Testis (tissue), 3 donors: Measurements from ENCODE around the gene FHL3. TPM values are rescaled to one million over a fixed set of nuclear protein-coding genes. Genes with fewer than 3 reads are reported as not detected.
"Not testable (repeated sequence)": the region's sequence is repeated elsewhere in the genome, so short reads cannot be mapped to it uniquely, and the experiment has no call there.

ENCODE experiments used
- DNase-seq: peaks from one replicate; pipeline ENCODE4 v3.0.0-alpha.2; 2019
- H3K27ac ChIP-seq, 2 donors: fragments of 200-600 bp; sonication (generic); one replicate each; pipeline ENCODE4 v1.5.1; 2019
- H3K27me3 ChIP-seq: fragments of 200-600 bp; sonication (generic); one replicate; pipeline ENCODE4 v1.5.1; 2019
- H3K36me3 ChIP-seq: fragments of 200-600 bp; sonication (generic); one replicate; pipeline ENCODE4 v1.5.1; 2017; ENCODE audit warnings: low read depth; ENCODE audit errors: missing control alignments
- H3K4me1 ChIP-seq: fragments of 200-600 bp; sonication (generic); one replicate; pipeline ENCODE4 v1.5.1; 2019
- H3K4me3 ChIP-seq, 2 donors: fragments of 200-600 bp; sonication (generic); one replicate each; pipeline ENCODE4 v1.5.1; 2017 to 2019
- H3K9me3 ChIP-seq: fragments of 200-600 bp; sonication (generic); one replicate; pipeline ENCODE4 v1.5.1; 2017
- POLR2A ChIP-seq: fragments of 450-650 bp; IDR thresholded peaks from one replicate; pipeline ENCODE4 v1.6.1; 2017; ENCODE audit warnings: antibody characterized with exemption, mild to moderate bottlenecking, moderate library complexity
- WGBS, 2 donors: methylation state at CpG; one replicate each; pipeline ENCODE4 v1.1.5; 2018; 5-methylcytosine and 5-hydroxymethylcytosine counted together
- intact Hi-C: fragments of 100-400 bp; cut with DNase I; formaldehyde crosslinking; loops from one replicate; pipeline ENCODE4 v1.15.1; 2023; ENCODE audit warnings: low total_unique reads
- polyA plus RNA-seq: library from polyadenylated mRNA; stranded (reverse); fragments of 350-450 nt; fragmentation: Illumina TruSeq; extraction: RNeasy Lipid Tissue Mini Kit (QIAGEN cat#74804); gene quantifications from one replicate; pipeline ENCODE4 v1.2.3, GENCODE V29; 2014; ENCODE audit warnings: low read depth, low replicate concordance; ENCODE audit not compliant: insufficient read depth
- total RNA-seq, 2 donors: library from RNA; depleted of rRNA; stranded (reverse); fragments of >200 nt; gene quantifications; one replicate each; pipeline ENCODE4 v1.2.3, GENCODE V29; 2016
- TF ChIP-seq, protein P1 (sequence below), 3 experiments: fragments of 450-650 bp in 2 of 3; fragments of 200-600 bp in 1 of 3; sonication (generic) in 1 of 3; IDR thresholded peaks; one replicate each; pipeline ENCODE4 v1.5.1; 2016 to 2019; ENCODE audit warnings: antibody characterized with exemption in 3 of 3, mild to moderate bottlenecking in 2 of 3, moderate library complexity in 1 of 3

Gene FHL3
- total and polyA plus RNA-seq, 3 donors from 2014 or later, result 20.7 to 28.7 (median 21.3) TPM

DNA sequence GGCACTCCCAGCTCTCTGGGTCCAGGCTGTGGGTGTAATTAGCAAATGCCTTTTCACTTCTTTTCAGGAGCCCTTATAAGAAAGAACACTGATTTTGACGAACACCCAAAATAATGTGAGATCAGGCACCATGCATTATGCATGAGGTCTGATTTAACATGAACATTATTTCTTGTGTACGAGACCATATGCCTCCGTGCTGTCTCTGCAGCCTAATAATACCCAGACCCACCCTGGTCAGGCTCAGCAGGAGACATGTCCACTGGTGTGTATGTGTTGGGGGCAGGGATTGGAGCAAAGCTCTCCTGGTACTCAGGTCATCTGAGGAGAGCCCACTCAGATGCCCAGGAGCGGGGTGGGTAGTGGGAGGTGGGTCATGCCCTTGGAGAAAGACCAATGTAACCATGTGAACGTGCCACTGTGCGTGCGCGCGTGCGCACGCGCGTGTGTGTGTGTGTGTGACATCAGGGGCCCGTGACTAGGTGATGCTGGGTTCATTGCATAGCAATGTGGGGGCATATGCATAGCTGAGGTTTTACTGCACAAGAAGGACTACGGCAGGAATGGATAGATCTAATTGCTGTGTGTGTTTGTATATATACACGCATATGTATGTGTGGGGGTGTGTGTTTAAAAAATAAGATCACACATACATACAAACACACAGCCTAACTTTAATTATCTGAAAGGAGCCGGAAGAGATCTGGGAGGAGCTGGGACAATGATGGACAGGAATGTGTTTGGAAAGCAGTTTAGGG lies 34.2 kb upstream of the FHL3 start:
- H3K4me3 ChIP-seq, result no peak overlapping the region
- no peaks in the 10 kb centered on the region for H3K9me3 ChIP-seq
- no peaks in the 10 kb centered on the region for H3K4me1 ChIP-seq
- H3K27me3 ChIP-seq, result no peaks in the 10 kb centered on the region
- no peak for DNase-seq
- WGBS, 2 donors, result 85 to 93% methylated on average over 17 of the region's 17 CpGs
- no peaks in the 10 kb centered on the region for H3K36me3 ChIP-seq
- TF ChIP-seq POLR2A, result no peak
- TF ChIP-seq, protein P1, sequence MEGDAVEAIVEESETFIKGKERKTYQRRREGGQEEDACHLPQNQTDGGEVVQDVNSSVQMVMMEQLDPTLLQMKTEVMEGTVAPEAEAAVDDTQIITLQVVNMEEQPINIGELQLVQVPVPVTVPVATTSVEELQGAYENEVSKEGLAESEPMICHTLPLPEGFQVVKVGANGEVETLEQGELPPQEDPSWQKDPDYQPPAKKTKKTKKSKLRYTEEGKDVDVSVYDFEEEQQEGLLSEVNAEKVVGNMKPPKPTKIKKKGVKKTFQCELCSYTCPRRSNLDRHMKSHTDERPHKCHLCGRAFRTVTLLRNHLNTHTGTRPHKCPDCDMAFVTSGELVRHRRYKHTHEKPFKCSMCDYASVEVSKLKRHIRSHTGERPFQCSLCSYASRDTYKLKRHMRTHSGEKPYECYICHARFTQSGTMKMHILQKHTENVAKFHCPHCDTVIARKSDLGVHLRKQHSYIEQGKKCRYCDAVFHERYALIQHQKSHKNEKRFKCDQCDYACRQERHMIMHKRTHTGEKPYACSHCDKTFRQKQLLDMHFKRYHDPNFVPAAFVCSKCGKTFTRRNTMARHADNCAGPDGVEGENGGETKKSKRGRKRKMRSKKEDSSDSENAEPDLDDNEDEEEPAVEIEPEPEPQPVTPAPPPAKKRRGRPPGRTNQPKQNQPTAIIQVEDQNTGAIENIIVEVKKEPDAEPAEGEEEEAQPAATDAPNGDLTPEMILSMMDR (IDR thresholded peaks at IDR 0.05), result no peak
- H3K27ac ChIP-seq, result no peak overlapping the region
- intact Hi-C loops, result no loop called here

DNA sequence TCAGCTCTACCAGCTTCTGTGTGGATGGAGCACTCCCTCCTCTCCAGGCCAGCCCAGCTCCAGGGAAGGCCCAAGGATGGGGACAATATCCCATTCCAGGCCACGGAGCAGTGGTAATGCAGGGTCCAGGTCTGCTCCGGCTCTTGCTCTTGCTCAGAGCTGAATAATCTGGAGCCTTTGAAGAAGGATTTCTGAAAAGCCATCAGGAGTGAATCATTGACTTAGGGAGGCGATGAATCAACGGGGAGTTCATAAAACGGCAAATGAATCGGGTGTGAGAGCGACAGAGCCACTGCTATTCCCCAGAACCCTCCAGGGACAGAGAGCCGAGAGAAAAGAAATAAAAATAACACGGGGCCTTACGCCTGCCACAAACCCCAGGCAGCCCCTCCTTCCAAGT lies 33.5 kb upstream of the FHL3 start:
- H3K36me3 ChIP-seq, result no peaks in the 10 kb centered on the region
- H3K4me3 ChIP-seq, result no peak overlapping the region
- no peaks in the 10 kb centered on the region for H3K4me1 ChIP-seq
- TF ChIP-seq POLR2A, result no peak
- TF ChIP-seq, protein P1 (IDR thresholded peaks at IDR 0.05), result no peak
- H3K9me3 ChIP-seq, result no peaks in the 10 kb centered on the region
- no peaks in the 10 kb centered on the region for H3K27me3 ChIP-seq
- DNase-seq, result no peak
- intact Hi-C loops, result no loop called here
- 83 to 96% methylated on average over 10 of the region's 10 CpGs for WGBS, 2 donors
- no peak overlapping the region for H3K27ac ChIP-seq

DNA sequence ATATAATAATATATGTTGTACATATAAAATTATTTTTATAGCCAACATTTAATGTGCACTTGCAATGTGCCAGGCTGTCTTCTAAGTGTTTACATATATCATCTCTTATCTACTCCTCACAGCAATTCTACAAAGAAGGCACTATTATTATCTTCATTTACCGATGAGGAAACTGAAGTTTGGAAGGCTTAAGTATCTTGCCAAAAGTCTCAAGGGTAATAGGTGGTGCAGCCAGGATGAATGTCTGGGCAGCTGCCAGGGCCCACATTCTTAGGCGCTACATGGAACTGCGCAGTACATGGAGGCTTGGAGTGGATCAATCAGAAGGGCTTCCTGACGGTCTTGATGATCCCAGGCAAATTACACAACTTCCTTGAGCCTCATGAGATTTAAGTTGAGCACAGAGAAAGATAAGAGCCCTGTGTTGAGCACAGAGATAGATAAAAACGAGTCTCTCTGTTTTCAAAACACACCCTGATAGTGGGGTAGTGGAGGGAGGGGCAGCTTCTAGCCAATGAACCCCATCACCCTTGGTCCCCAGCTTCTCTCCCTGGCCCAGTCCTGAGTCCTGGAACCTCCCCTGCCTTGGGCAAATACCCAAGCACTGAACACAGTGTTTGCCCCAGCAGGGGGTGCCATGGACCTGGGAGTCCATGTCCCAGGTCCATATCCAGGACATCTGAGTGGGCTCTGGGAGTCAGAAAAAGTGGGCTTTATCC lies 32.1 kb upstream of the FHL3 start:
- no peaks in the 10 kb centered on the region for H3K36me3 ChIP-seq
- no peak for DNase-seq
- H3K27me3 ChIP-seq, result no peaks in the 10 kb centered on the region
- no peak overlapping the region for H3K27ac ChIP-seq
- H3K4me1 ChIP-seq, result no peaks in the 10 kb centered on the region
- H3K4me3 ChIP-seq, result no peak overlapping the region
- H3K9me3 ChIP-seq, result no peaks in the 10 kb centered on the region
- intact Hi-C loops, result no loop called here
- WGBS, 2 donors, result 67 to 69% methylated on average over 5 of the region's 5 CpGs
- TF ChIP-seq, protein P1 (IDR thresholded peaks at IDR 0.05), result no peak
- no peak for TF ChIP-seq POLR2A

DNA sequence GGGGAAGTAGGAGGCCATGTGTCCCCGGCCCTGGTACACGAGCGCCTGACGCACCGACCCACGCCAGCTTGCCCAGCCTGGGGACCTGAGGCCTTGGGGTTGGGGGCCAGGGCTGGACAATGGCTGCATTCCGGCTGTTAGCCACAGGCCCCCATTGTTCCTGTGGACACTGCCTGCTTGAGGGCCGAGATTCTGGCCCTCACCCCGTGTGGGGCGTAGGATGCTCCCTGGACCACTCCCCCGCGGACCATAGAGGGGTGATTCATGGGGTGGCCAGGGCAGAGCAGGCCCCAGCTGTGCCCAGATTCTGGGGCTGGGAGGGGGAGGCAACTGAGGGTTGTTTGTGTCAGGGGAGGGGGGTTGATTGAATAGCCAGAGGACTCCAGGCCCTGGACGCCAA lies 29.6 kb upstream of the FHL3 start:
- TF ChIP-seq, protein P1 (IDR thresholded peaks at IDR 0.05), result no peak
- TF ChIP-seq POLR2A, result no peak
- H3K36me3 ChIP-seq, result no peaks in the 10 kb centered on the region
- no peak overlapping the region for H3K4me3 ChIP-seq
- no peaks in the 10 kb centered on the region for H3K9me3 ChIP-seq
- no peak for DNase-seq
- 86 to 90% methylated on average over 2 to 12 of the region's 13 CpGs for WGBS, 2 donors
- H3K27ac ChIP-seq, result no peak overlapping the region
- intact Hi-C loops, result no loop called here
- H3K27me3 ChIP-seq, result no peaks in the 10 kb centered on the region
- H3K4me1 ChIP-seq, result peaks cover 18% of the 10 kb centered on the region

DNA sequence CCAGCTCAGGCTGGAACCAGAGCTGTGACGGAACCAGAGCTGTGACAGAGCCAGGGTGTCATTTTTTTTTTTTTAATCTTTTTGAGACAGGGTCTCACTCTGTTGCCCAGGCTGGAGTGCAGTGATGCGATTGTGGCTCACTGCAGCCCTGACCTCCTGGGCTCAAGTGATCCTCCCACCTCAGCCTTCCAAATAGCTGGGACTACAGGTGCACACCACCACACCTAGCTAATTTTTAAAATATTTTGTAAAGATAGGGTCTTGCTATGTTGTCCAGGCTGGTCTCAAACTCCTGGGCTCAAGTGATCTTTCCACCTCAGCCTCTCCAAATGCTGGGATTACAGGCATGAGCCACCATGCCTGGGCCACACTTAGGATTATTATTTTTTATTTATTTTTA lies 27.7 kb upstream of the FHL3 start:
- H3K27me3 ChIP-seq, H3K9me3 ChIP-seq, DNase-seq, H3K4me3 ChIP-seq, intact Hi-C loops, H3K27ac ChIP-seq, H3K36me3 ChIP-seq: not testable (repeated sequence)
- H3K4me1 ChIP-seq, result peaks cover 28% of the 10 kb centered on the region
- 86 to 97% methylated on average over 2 of the region's 2 CpGs for WGBS, 2 donors
